HEK293 (cell line): ENCODE data around the gene TFDP1.
A peak's percentile ranks its signal among the peaks of the same experiment; 100 is the strongest.

Experiments used
- CTCF ChIA-PET: fragments of 350-600 bp; formaldehyde crosslinking; extraction: SDS; loops from one replicate; lab custom pipeline; 2021; ENCODE audit warnings: antibody characterized with exemption; lab: Yijun Ruan, JAX
- POLR2A ChIA-PET: fragments of 300-600 bp; formaldehyde crosslinking; extraction: SDS; loops from one replicate; lab custom pipeline; 2020; ENCODE audit warnings: antibody characterized with exemption, inconsistent platforms; lab: Yijun Ruan, JAX
- H3K27ac ChIP-seq: fragments of 200-500 bp; sonication (Bioruptor generic); 2 replicates; pipeline ENCODE4 v1.5.1; 2014; ENCODE audit warnings: low read depth, low read length, control low read depth, inconsistent platforms; ENCODE audit errors: extremely low read depth
- H3K36me3 ChIP-seq, 2 experiments: fragments of 200-500 bp in 1 of 2; sonication (Bioruptor generic) in 1 of 2; 1 replicate in 1 of 2; 2 replicates in 1 of 2; pipeline ENCODE4 v1.5.1; 2014 to 2017; ENCODE audit warnings: inconsistent platforms in 2 of 2, low read length in 2 of 2; ENCODE audit not compliant: control insufficient read depth in 2 of 2, insufficient read depth in 1 of 2
- H3K4me1 ChIP-seq: fragments of 200-500 bp; sonication (Bioruptor generic); 2 replicates; pipeline ENCODE4 v1.5.1; 2014; ENCODE audit warnings: mild to moderate bottlenecking, low read length, inconsistent platforms; ENCODE audit not compliant: control insufficient read depth, insufficient read depth
- H3K4me3 ChIP-seq: 2 replicates; pipeline ENCODE4 v1.5.1; 2011; ENCODE audit warnings: low read depth, mild to moderate bottlenecking, control low read depth, low read length, moderate library complexity
- H3K9me3 ChIP-seq: fragments of 200-500 bp; sonication (Bioruptor generic); 2 replicates; pipeline ENCODE4 v1.5.1; 2014; ENCODE audit warnings: low read depth, low read length, inconsistent platforms; ENCODE audit not compliant: control insufficient read depth, insufficient read depth
- GLIS1 ChIP-seq: fragments of 450-650 bp; formaldehyde crosslinking; IDR thresholded peaks from 2 replicates; pipeline ENCODE4 v1.5.1; 2016; ENCODE audit warnings: missing biosample characterization, missing genetic modification characterization
- KLF16 ChIP-seq: fragments of 450-650 bp; formaldehyde crosslinking; IDR thresholded peaks from 2 replicates; pipeline ENCODE4 v1.5.1; 2017; ENCODE audit warnings: missing biosample characterization, missing genetic modification characterization
- KLF7 ChIP-seq: fragments of 450-650 bp; formaldehyde crosslinking; IDR thresholded peaks from 2 replicates; pipeline ENCODE4 v1.5.1; 2016; ENCODE audit warnings: missing biosample characterization, missing genetic modification characterization, borderline replicate concordance
- SP2 ChIP-seq: fragments of 450-650 bp; formaldehyde crosslinking; IDR thresholded peaks from 2 replicates; pipeline ENCODE4 v1.5.1; 2016; ENCODE audit warnings: missing biosample characterization, missing genetic modification characterization
- SP7 ChIP-seq: fragments of 450-650 bp; formaldehyde crosslinking; IDR thresholded peaks from 2 replicates; pipeline ENCODE4 v1.5.1; 2016; ENCODE audit warnings: missing biosample characterization, missing genetic modification characterization
- ZBTB17 ChIP-seq: fragments of 450-650 bp; formaldehyde crosslinking; IDR thresholded peaks from 2 replicates; pipeline ENCODE4 v1.5.1; 2016; ENCODE audit warnings: missing biosample characterization, missing genetic modification characterization
- ZBTB20 ChIP-seq: fragments of 450-650 bp; formaldehyde crosslinking; IDR thresholded peaks from 2 replicates; pipeline ENCODE4 v1.5.1; 2016; ENCODE audit warnings: missing biosample characterization, missing genetic modification characterization
- ZBTB26 ChIP-seq: fragments of 450-650 bp; formaldehyde crosslinking; optimal IDR thresholded peaks from 2 replicates; pipeline ENCODE3; 2016; ENCODE audit warnings: missing biosample characterization, mild to moderate bottlenecking, missing genetic modification characterization
- ZFHX2 ChIP-seq: fragments of 450-650 bp; formaldehyde crosslinking; conservative IDR thresholded peaks from 2 replicates; pipeline ENCODE4 v1.5.1; 2016; ENCODE audit warnings: missing biosample characterization, missing genetic modification characterization
- ZIC2 ChIP-seq: fragments of 450-650 bp; formaldehyde crosslinking; IDR thresholded peaks from 2 replicates; pipeline ENCODE4 v1.5.1; 2016; ENCODE audit warnings: missing biosample characterization, missing genetic modification characterization
- ZNF121 ChIP-seq: fragments of 450-650 bp; formaldehyde crosslinking; IDR thresholded peaks from 2 replicates; pipeline ENCODE4 v1.5.1; 2016; ENCODE audit warnings: missing biosample characterization, missing genetic modification characterization
- ZNF157 ChIP-seq: fragments of 450-650 bp; formaldehyde crosslinking; IDR thresholded peaks from 2 replicates; pipeline ENCODE4 v1.5.1; 2016; ENCODE audit warnings: missing biosample characterization, missing genetic modification characterization
- ZNF175 ChIP-seq: fragments of 450-650 bp; formaldehyde crosslinking; IDR thresholded peaks from 2 replicates; pipeline ENCODE4 v1.5.1; 2016; ENCODE audit warnings: missing biosample characterization, missing genetic modification characterization
- ZNF202 ChIP-seq: fragments of 450-650 bp; formaldehyde crosslinking; IDR thresholded peaks from 2 replicates; pipeline ENCODE4 v1.5.1; 2016; ENCODE audit warnings: missing biosample characterization, missing genetic modification characterization, borderline replicate concordance
- ZNF266 ChIP-seq: fragments of 450-650 bp; formaldehyde crosslinking; IDR thresholded peaks from 2 replicates; pipeline ENCODE4 v1.5.1; 2016; ENCODE audit warnings: missing biosample characterization, missing genetic modification characterization, low read depth
- ZNF274 ChIP-seq, 2 experiments: fragments of 200-500 bp in 1 of 2; fragments of 450-650 bp in 1 of 2; sonication (Bioruptor generic) in 1 of 2; formaldehyde crosslinking in 1 of 2; IDR thresholded peaks; 2 replicates each; pipeline versions ENCODE4 v1.5.1 to v1.6.1; 2014 to 2016; ENCODE audit warnings: borderline replicate concordance in 1 of 2, inconsistent platforms in 1 of 2, low read length in 1 of 2, missing biosample characterization in 1 of 2, missing genetic modification characterization in 1 of 2
- ZNF324 ChIP-seq: fragments of 450-650 bp; formaldehyde crosslinking; IDR thresholded peaks from 2 replicates; pipeline ENCODE4 v1.5.1; 2016; ENCODE audit warnings: missing biosample characterization, missing genetic modification characterization
- ZNF366 ChIP-seq: fragments of 450-650 bp; formaldehyde crosslinking; conservative IDR thresholded peaks from 2 replicates; pipeline ENCODE4 v1.5.1; 2016; ENCODE audit warnings: missing biosample characterization, missing genetic modification characterization
- ZNF433 ChIP-seq: fragments of 450-650 bp; formaldehyde crosslinking; IDR thresholded peaks from 2 replicates; pipeline ENCODE4 v1.5.1; 2016; ENCODE audit warnings: missing biosample characterization, missing genetic modification characterization, low read depth
- ZNF501 ChIP-seq: fragments of 450-650 bp; formaldehyde crosslinking; IDR thresholded peaks from 2 replicates; pipeline ENCODE4 v1.5.1; 2016; ENCODE audit warnings: missing biosample characterization, missing genetic modification characterization
- ZNF548 ChIP-seq: fragments of 450-650 bp; formaldehyde crosslinking; IDR thresholded peaks from 2 replicates; pipeline ENCODE4 v1.5.1; 2016; ENCODE audit warnings: missing biosample characterization, missing genetic modification characterization
- ZNF549 ChIP-seq: fragments of 450-650 bp; IDR thresholded peaks from 2 replicates; pipeline ENCODE4 v1.5.1; 2018; ENCODE audit warnings: missing biosample characterization, missing genetic modification characterization, mild to moderate bottlenecking, inconsistent platforms, moderate library complexity
- ZNF585B ChIP-seq: fragments of 450-650 bp; formaldehyde crosslinking; IDR thresholded peaks from 2 replicates; pipeline ENCODE4 v1.5.1; 2016; ENCODE audit warnings: missing biosample characterization, missing genetic modification characterization
- ZNF654 ChIP-seq: fragments of 450-650 bp; formaldehyde crosslinking; IDR thresholded peaks from 2 replicates; pipeline ENCODE4 v1.5.1; 2016; ENCODE audit warnings: low read depth, missing biosample characterization, missing genetic modification characterization
- ZNF660 ChIP-seq: fragments of 450-650 bp; IDR thresholded peaks from 2 replicates; pipeline ENCODE4 v1.5.1; 2018; ENCODE audit warnings: missing biosample characterization, mild to moderate bottlenecking, missing genetic modification characterization
- ZNF76 ChIP-seq: fragments of 450-650 bp; formaldehyde crosslinking; IDR thresholded peaks from 2 replicates; pipeline ENCODE4; 2016; ENCODE audit warnings: low read depth, missing biosample characterization, missing genetic modification characterization, borderline replicate concordance
- ZSCAN16 ChIP-seq: fragments of 450-650 bp; formaldehyde crosslinking; IDR thresholded peaks from 2 replicates; pipeline ENCODE4 v1.5.1; 2016; ENCODE audit warnings: missing biosample characterization, missing genetic modification characterization

Gene TFDP1

DNA sequence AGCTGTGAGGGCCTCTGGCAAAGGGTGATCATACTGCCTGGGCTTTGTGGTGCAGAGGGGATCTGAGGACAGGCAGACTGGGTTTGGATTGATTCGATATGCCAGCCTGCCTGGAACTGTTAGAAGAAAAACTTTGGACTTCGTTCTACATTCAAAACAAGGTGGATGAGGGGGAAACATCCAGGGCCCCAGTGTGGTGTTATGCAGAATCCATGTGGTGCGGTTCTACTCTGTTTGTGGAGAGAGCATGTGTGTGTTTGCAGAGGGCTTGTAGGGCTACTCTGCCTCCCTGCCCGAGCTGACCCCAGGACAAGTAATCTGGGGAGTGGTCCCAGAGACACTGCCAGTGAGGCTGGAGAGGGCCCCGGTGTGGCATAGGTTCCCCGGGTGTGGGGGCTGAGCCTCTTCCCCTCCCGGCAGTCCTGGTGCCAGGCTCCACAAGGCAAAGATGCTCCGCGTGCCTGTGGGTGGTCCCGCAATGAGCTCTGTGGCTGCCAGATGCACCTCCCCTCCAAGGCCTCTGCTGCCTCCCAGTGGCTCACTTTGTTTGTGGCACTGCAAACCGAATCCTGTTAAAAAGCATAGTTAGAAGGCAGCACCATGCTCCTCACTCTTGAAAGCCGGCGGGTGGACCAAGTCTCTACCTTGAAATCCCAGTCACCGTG is 22.3 kb upstream of the TFDP1 start:
- Histone ChIP-seq H3K36me3 (no peaks in the 10 kb centered on the region), H3K9me3 (no peaks in the 10 kb centered on the region), H3K27ac (no peak overlapping the region), H3K4me3 (no peak overlapping the region), H3K4me1 (no peaks in the 10 kb centered on the region)
- CTCF ChIA-PET, result interaction anchor here (0.5 to 2.0 kb wide), 19 partner anchors 11 to 709 kb away, joined by 3 to 10 read pairs (median 3); partner anchors contain the start of gene GRK1
- 0 out of 2 replicates have a peak, but pooled peaks have one; percentile 20 for TF ChIP-seq ZFHX2 (tag by site-specific recombination)
- peak; percentile 34; the same call in 1 of the 2 replicates for TF ChIP-seq GLIS1 (tag by site-specific recombination)
- TF ChIP-seq KLF16 (tag by site-specific recombination), result no peak
- TF ChIP-seq ZBTB26, result peak; percentile 32
- TF ChIP-seq ZNF654 (tag by site-specific recombination), result peak; percentile 82
- peak; percentile 25; the same call in 1 of the 2 replicates for TF ChIP-seq SP7 (tag by site-specific recombination)
- no peak for TF ChIP-seq SP2 (tag by site-specific recombination)
- TF ChIP-seq ZNF548 (tag by site-specific recombination), result no peak
- TF ChIP-seq ZIC2 (tag by site-specific recombination), result peak; percentile 51
- peak; percentile 66 for TF ChIP-seq ZNF660 (tag by site-specific recombination)
- peak; percentile 34; the same call in 1 of the 2 replicates for TF ChIP-seq ZNF501 (tag by site-specific recombination)
- peak; percentile 55 for TF ChIP-seq ZBTB17 (tag by site-specific recombination)
- TF ChIP-seq ZBTB20 (tag by site-specific recombination), result no peak
- POLR2A ChIA-PET, result no interaction called here

DNA sequence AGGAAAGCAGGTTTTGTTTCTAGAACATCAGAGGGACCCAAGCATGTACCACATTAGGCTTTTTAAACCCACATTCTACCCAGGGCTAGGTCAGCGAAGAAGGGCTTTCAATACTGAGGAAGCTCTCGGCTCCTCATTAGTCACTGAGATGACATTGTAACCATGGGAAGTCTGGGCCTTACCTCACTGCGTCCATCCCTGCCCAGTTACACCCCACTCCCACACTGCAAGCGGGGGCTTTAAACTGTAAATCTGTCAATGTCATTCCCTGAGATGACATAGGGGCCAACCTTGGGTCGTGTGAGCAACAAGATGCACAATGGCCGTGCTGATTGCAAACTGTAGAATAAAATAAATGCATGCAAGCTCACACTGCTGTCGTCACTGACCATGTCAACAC is 21.7 kb upstream of the TFDP1 start:
- TF ChIP-seq ZNF433 (tag by site-specific recombination) (no peak), ZNF585B (tag by site-specific recombination) (no peak), ZNF324 (tag by site-specific recombination) (no peak), ZNF202 (tag by site-specific recombination) (no peak), ZNF549 (tag by site-specific recombination) (no peak), ZNF121 (tag by site-specific recombination) (no peak), ZNF366 (tag by site-specific recombination) (no peak), ZNF76 (no peak), ZNF266 (tag by site-specific recombination) (no peak), KLF7 (tag by site-specific recombination) (no peak), ZSCAN16 (tag by site-specific recombination) (no peak), ZNF157 (tag by site-specific recombination) (no peak), ZNF274 (IDR thresholded peaks at IDR 0.05; ENCODE audit: low read length) (no peak), ZNF274 (tag by site-specific recombination; IDR thresholded peaks at IDR 0.05; ENCODE audit: borderline replicate concordance) (no peak), ZNF175 (no peak)
- POLR2A ChIA-PET, result no interaction called here
- H3K27ac ChIP-seq, result no peak overlapping the region
- H3K4me1 ChIP-seq, result no peaks in the 10 kb centered on the region
- H3K36me3 ChIP-seq, result no peaks in the 10 kb centered on the region
- CTCF ChIA-PET, result interaction anchor here (0.8 to 1.6 kb wide), 6 partner anchors 14 to 168 kb away, joined by 3 to 10 read pairs (median 3); partner anchors contain the start of gene GRK1
- no peak overlapping the region for H3K4me3 ChIP-seq
- H3K9me3 ChIP-seq, result no peaks in the 10 kb centered on the region
